ENCODE measurements around the gene PKD1L1.
"Not testable (repeated sequence)": the region's sequence is repeated elsewhere in the genome, so short reads cannot be mapped to it uniquely, and the experiment has no call there.

Gene PKD1L1

DNA sequence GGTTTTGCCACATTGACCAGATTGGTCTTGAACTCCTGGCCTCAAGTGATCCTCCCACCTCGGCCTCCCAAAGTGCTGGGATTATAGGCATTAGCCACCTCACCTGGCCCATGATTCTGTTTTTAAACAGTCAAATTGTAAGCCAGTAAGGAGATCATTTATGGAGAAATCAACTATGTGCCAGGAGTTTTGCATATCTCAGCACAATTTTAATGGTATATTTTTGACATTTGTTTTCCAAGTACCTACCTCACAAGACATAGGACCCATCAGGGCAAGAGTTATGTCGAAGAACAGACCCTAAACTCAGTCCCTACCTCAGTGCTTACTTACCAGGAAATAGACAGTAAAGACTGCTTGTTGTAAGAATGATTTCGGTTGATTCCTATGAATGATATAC lies 193.0 kb downstream of the PKD1L1 start:
- Mint-ChIP-seq H3K4me3 (no peak overlapping the region), H3K4me1 (ENCODE audit: low read depth in 2 of 2) (no peaks in the 10 kb centered on the region), H3K27ac (no peak overlapping the region), H3K9me3 (peaks cover 0 to 6% of the 10 kb centered on the region in 2 donors), H3K27me3 (peaks cover 0 to 9% of the 10 kb centered on the region in 2 donors), H3K36me3 (ENCODE audit: insufficient read depth) (peaks cover 3% of the 10 kb centered on the region)
- ATAC-seq (replicated peaks) (no peak), DNase-seq (no peak)

DNA sequence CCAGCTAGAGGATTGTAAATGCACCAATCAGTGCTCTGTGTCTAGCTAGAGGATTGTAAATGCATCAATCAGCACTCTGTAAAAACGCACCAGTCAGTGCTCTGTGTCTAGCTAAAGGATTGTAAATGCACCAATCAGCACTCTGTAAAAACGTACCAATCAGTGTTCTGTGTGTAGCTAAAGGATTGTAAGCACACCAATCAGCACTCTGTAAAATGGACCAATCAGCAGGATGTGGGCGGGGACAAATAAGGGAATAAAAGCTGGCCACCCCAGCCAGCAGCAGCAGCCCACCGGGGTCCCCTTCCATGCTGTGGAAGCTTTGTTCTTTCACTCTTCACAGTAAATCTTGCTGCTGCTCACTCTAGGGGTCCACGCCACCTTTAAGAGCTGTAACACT lies 196.5 kb downstream of the PKD1L1 start:
- not testable (repeated sequence) for H3K9me3 Mint-ChIP-seq; H3K4me3 Mint-ChIP-seq; H3K4me1 Mint-ChIP-seq (ENCODE audit: low read depth in 2 of 2); ATAC-seq (replicated peaks); H3K27ac Mint-ChIP-seq; H3K36me3 Mint-ChIP-seq (ENCODE audit: insufficient read depth); DNase-seq
- H3K27me3 Mint-ChIP-seq = peaks cover 8 to 16% of the 10 kb centered on the region in 2 donors

DNA sequence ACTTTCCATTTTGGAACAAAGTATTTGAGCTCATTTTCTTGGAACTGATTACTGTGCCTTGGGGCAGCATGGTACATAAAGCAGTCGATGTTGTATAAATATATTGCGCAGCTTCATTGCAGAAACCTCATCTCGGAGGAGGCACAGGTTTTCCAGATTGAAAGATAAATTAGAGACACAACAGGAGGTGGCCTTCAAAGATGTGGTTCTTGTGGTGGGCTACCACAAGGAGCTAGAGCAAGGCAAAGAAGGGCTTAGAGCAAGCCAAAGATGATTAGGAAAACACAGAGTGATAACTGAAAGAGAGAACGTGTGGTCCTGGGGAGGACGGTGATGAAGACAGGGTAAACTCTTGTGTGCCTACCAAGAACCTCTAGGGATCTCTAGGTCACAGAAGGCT lies 197.2 kb downstream of the PKD1L1 start:
- no peak overlapping the region for H3K27ac Mint-ChIP-seq
- DNase-seq (no peak), ATAC-seq (replicated peaks) (no peak)
- peaks cover 0 to 6% of the 10 kb centered on the region in 2 donors for H3K9me3 Mint-ChIP-seq
- no peak overlapping the region for H3K4me3 Mint-ChIP-seq
- no peaks in the 10 kb centered on the region for H3K4me1 Mint-ChIP-seq (ENCODE audit: low read depth in 2 of 2)
- peaks cover 3% of the 10 kb centered on the region for H3K36me3 Mint-ChIP-seq (ENCODE audit: insufficient read depth)
- H3K27me3 Mint-ChIP-seq = peaks cover 8 to 14% of the 10 kb centered on the region in 2 donors

- Mint-ChIP-seq H3K27me3 (peaks cover 7 to 8% of the 10 kb centered on the region in 2 donors), H3K9me3 (no peaks in the 10 kb centered on the region), H3K4me1 (ENCODE audit: low read depth in 2 of 2) (no peaks in the 10 kb centered on the region), H3K27ac (no peak overlapping the region), H3K4me3 (no peak overlapping the region), H3K36me3 (ENCODE audit: insufficient read depth) (peaks cover 2% of the 10 kb centered on the region)
- no peak for DNase-seq
- no peak for ATAC-seq (replicated peaks)
Observed at GRCh38 chr7:47748041-47748440, 200.2 kb downstream of the PKD1L1 start.

DNA sequence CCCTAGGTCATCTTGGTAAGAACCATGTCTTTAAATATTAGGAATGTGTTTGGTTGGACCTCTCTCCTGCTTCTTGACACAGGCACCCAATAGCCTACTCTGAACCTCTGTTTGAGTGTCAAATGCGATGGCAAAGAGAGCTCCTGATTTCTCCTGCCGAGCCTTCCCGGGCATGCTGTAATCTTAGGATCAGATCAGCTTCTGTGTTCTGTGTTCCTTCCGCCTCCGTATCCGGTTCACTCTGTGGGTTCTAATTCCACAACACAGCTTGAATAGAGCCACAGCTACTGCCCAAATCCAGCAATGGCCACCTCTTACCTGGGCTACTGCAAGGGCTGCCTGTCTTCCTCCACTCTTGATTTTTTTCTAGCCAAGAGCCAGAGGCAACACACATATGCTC lies 201.1 kb downstream of the PKD1L1 start:
- Mint-ChIP-seq H3K4me1 (ENCODE audit: low read depth in 2 of 2) (no peaks in the 10 kb centered on the region), H3K27me3 (peaks cover 7 to 8% of the 10 kb centered on the region in 2 donors), H3K36me3 (ENCODE audit: insufficient read depth) (no peaks in the 10 kb centered on the region), H3K27ac (no peak overlapping the region), H3K9me3 (no peaks in the 10 kb centered on the region), H3K4me3 (no peak overlapping the region)
- ATAC-seq (replicated peaks) = no peak
- no peak for DNase-seq

DNA sequence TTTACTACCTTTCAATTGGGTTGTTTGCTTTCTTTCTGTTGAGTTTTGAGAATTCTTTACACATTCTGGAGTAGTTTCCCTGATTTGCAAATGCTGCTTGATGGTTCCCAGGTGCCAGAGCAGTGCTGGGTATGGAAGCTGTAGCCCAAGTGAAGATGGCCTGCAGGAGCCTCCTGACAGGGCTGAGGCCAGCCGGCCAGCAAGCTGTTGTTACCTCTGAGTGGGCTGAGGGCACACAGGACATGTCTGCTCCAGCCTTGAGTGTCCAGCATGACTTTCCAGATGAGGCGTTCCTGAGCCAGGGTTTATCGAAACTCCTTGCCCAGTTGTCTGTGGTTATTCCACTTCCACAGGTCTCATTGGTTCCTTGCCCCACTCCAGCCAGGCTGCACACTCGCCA lies 201.8 kb downstream of the PKD1L1 start:
- no peaks in the 10 kb centered on the region for H3K9me3 Mint-ChIP-seq
- H3K4me1 Mint-ChIP-seq (ENCODE audit: low read depth in 2 of 2) = no peaks in the 10 kb centered on the region
- H3K36me3 Mint-ChIP-seq (ENCODE audit: insufficient read depth) = no peaks in the 10 kb centered on the region
- H3K4me3 Mint-ChIP-seq = no peak overlapping the region
- ATAC-seq (replicated peaks) (no peak), DNase-seq (no peak)
- H3K27me3 Mint-ChIP-seq = peaks cover 7 to 8% of the 10 kb centered on the region in 2 donors
- H3K27ac Mint-ChIP-seq = no peak overlapping the region

DNA sequence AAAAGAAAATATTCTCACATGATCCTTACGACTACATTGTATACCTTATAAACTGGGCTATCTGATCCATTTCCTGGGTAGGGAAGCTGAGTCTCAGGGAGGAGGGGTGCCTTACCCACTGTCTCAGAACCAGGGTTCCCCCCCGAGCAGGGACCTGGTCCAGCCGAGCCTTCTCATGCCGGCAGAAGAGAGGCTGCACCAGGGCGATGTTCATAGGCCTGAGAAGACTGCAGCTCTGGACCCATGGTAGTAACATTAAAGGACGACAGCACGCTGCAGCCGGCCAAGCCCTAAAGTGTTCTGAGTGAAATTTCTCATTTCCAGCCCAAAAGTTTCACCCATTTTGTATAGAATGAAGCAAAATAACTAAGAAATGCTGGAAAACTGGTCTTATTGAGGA lies 203.4 kb downstream of the PKD1L1 start:
- ATAC-seq (replicated peaks) (no peak), DNase-seq (no peak)
- Mint-ChIP-seq H3K36me3 (ENCODE audit: insufficient read depth) (no peaks in the 10 kb centered on the region), H3K27me3 (peaks cover 7 to 8% of the 10 kb centered on the region in 2 donors), H3K9me3 (no peaks in the 10 kb centered on the region), H3K4me3 (no peak overlapping the region), H3K4me1 (ENCODE audit: low read depth in 2 of 2) (no peaks in the 10 kb centered on the region), H3K27ac (no peak overlapping the region)

DNA sequence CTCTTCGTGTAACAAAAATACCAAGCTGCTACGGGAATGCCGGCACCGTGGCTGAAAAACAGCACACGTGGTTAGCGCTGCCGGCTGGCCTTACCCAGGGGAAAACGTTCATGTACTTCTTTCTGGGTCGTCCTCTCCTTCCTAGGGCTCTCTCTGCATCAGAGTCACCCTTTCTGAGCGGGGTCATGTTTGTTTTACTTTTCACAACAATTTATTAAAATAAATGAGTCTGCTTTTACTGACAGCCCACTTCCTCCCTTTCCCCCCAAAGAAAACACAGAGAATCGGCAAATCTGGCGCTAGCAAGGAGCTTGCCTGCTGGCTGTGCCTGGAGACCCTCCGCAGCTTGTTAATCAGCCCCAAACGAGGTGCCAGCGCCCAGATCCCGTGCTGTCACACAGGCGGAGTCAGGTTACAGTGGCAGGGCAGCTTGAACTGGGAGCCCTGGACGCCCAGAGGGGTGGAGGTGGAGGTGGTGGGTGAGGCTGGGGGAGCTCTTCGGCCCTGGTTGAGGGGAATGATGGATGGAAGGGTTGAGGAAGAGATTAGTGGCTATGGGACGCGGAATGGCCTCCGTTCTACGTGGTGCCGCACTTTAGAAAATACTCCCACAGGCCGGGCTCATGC lies 204.2 kb downstream of the PKD1L1 start:
- DNase-seq (no peak), ATAC-seq (replicated peaks) (no peak)
- no peak overlapping the region for H3K4me3 Mint-ChIP-seq
- H3K27ac Mint-ChIP-seq = no peak overlapping the region
- H3K27me3 Mint-ChIP-seq = peaks cover 12 to 15% of the 10 kb centered on the region in 2 donors
- H3K4me1 Mint-ChIP-seq (ENCODE audit: low read depth in 2 of 2) = no peaks in the 10 kb centered on the region
- H3K9me3 Mint-ChIP-seq = no peaks in the 10 kb centered on the region
- H3K36me3 Mint-ChIP-seq (ENCODE audit: insufficient read depth) = no peaks in the 10 kb centered on the region

DNA sequence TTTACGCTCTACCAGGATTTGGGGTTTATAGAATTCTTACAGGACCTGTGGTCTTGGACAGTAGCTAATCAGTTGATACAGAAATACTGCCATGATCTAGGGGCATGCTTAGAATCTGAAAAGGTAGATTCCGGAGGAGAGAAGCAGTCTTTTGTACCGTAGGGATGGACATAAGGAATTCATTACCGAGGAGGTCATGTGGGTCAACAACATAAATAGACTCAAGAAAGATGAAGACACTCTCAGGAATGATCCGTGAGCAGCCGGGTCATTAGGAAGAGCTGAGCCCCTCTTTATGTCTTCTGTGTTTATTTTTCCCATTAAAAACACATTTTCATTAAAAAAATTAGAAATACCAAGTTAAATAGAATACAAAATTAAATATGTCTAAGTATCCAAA lies 206.3 kb downstream of the PKD1L1 start:
- no peak overlapping the region for H3K4me3 Mint-ChIP-seq
- H3K27ac Mint-ChIP-seq = no peak overlapping the region
- H3K36me3 Mint-ChIP-seq (ENCODE audit: insufficient read depth) = no peaks in the 10 kb centered on the region
- DNase-seq = no peak
- no peaks in the 10 kb centered on the region for H3K4me1 Mint-ChIP-seq (ENCODE audit: low read depth in 2 of 2)
- H3K9me3 Mint-ChIP-seq = no peaks in the 10 kb centered on the region
- no peak for ATAC-seq (replicated peaks)
- peaks cover 12 to 14% of the 10 kb centered on the region in 2 donors for H3K27me3 Mint-ChIP-seq

GRCh38 chr7:47739891-47740290 lies 208.4 kb downstream of the PKD1L1 start:
- ATAC-seq (replicated peaks) (no peak), DNase-seq (no peak)
- H3K36me3 Mint-ChIP-seq (ENCODE audit: insufficient read depth) = no peaks in the 10 kb centered on the region
- H3K27me3 Mint-ChIP-seq = peaks cover 12% of the 10 kb centered on the region in 2 donors
- no peak overlapping the region for H3K27ac Mint-ChIP-seq
- H3K9me3 Mint-ChIP-seq = no peaks in the 10 kb centered on the region
- no peaks in the 10 kb centered on the region for H3K4me1 Mint-ChIP-seq (ENCODE audit: low read depth in 2 of 2)
- no peak overlapping the region for H3K4me3 Mint-ChIP-seq

DNA sequence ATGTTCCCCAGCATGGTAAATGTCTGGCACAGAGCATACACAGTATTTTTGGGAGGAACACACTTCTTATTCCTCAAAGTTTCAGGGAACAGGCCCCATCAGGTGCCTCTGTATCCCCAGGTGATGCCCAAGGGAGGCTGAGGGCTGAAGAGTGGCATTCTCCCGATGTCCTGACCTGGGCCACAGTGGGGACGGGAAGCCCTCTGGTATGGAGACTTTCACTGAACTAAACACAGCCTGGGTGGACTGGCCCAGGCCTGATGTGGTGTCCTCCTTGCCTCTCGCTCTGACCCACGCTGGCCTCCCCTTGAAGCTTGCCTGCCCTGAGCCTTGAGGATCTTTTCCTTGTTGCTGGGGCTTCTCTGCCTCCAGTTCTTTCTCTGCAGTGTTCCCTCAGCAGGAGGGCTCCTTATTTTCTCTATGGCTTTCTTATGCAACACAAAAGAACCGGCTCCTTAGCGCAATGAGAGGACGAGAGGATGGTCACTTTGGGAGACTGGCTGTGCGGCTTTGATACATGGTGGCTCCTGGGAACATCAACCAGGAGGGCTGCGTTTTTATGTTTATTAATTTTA lies 208.9 kb downstream of the PKD1L1 start:
- Mint-ChIP-seq H3K9me3 (no peaks in the 10 kb centered on the region), H3K4me1 (ENCODE audit: low read depth in 2 of 2) (no peaks in the 10 kb centered on the region), H3K4me3 (no peak overlapping the region), H3K36me3 (ENCODE audit: insufficient read depth) (no peaks in the 10 kb centered on the region), H3K27me3 (peaks cover 12% of the 10 kb centered on the region in 2 donors), H3K27ac (no peak overlapping the region)
- DNase-seq (no peak), ATAC-seq (replicated peaks) (no peak)

DNA sequence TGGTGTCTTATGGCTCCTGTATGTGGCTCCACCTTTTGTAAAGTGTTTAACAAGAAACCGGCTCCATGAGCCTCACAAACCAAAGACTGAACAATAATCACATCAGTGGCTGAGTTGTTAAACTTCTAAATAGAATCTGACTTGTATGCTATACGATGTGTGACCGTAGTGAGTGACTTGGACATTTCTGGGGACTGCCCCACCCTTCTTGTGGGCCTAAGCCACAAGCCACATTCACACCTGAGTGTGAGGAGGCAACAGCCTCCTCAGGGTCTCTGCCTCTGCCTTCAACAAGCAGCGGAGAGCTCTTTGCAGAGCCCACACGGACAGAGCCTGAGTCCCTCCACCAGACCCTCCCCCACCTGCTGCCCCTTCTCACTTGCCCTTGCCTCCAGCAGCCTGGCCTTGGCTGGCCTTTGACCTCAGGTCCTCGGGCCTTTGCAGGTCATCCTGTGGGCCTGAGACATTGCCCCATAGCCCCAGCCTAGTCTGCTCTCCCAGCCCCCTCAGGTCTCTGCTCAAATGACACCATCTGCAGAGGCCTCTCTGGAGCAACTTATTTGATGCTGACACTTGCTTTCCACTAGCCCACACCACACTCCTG lies 209.6 kb downstream of the PKD1L1 start:
- Mint-ChIP-seq H3K9me3 (no peaks in the 10 kb centered on the region), H3K27ac (no peak overlapping the region), H3K4me3 (no peak overlapping the region)

DNA sequence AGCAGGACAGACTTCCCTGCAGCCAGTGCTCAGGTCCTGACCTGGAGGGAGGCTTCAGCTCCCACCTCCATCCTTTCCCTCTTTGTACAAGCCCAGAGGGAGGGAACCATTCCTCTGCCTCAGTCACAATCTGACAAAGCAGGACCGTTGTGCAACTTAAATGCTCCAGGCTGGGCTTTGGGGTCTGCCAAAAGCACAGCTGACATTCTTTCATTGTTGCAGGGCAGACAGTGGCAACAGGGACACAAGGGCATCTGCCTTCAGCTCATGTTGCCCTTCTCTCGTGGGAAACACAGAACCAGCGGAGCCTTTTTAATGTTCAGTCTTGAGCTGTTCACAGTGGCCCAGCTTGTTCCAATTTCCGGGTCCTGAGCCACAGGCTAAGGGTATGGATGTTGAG lies 210.7 kb downstream of the PKD1L1 start:
- Mint-ChIP-seq H3K27ac (no peak overlapping the region), H3K4me1 (ENCODE audit: low read depth in 2 of 2) (no peaks in the 10 kb centered on the region), H3K9me3 (no peaks in the 10 kb centered on the region), H3K36me3 (ENCODE audit: insufficient read depth) (no peaks in the 10 kb centered on the region), H3K4me3 (no peak overlapping the region), H3K27me3 (peaks cover 12% of the 10 kb centered on the region in 2 donors)
- DNase-seq (no peak), ATAC-seq (replicated peaks) (no peak)

More for the DNA sequence above, 209.6 kb downstream of the PKD1L1 start:
- ATAC-seq (replicated peaks) (no peak), DNase-seq (no peak)
- H3K36me3 Mint-ChIP-seq (ENCODE audit: insufficient read depth) = no peaks in the 10 kb centered on the region
- H3K4me1 Mint-ChIP-seq (ENCODE audit: low read depth in 2 of 2) = no peaks in the 10 kb centered on the region
- peaks cover 12% of the 10 kb centered on the region in 2 donors for H3K27me3 Mint-ChIP-seq

Data from effector memory CD8-positive, alpha-beta T cell (primary cell).